ENCODE measurements around the gene C1orf116.
A peak's percentile ranks its signal among the peaks of the same experiment; 100 is the strongest.

C1orf116 gene

GRCh38 chr1:207032528-207033017 is at the start of gene C1orf116:
TSS of gene C1orf116 (minus strand) at chr1:207032756. CDS start at chr1:207027598, 5,158 bp downstream.
- DNase-seq = no peak

- no peak for DNase-seq
These were observed 49.2 kb upstream of the C1orf116 start for GRCh38 chr1:207081806-207082205.

GRCh38 chr1:207081088-207081487 is 48.5 kb upstream of the C1orf116 start:
- DNase-seq = no peak

- no peak for DNase-seq
These were observed 47.2 kb upstream of the C1orf116 start for GRCh38 chr1:207079706-207080241.

- no peak for DNase-seq
These were observed 46.1 kb upstream of the C1orf116 start for GRCh38 chr1:207078578-207079132.

GRCh38 chr1:207077470-207078377 is 45.2 kb upstream of the C1orf116 start:
- peak; percentile 69 for DNase-seq

GRCh38 chr1:207077012-207077411 is 44.5 kb upstream of the C1orf116 start:
- DNase-seq = no peak

GRCh38 chr1:207076181-207076955 is 43.8 kb upstream of the C1orf116 start:
- no peak for DNase-seq

- no peak for DNase-seq
These were observed 41.6 kb upstream of the C1orf116 start for GRCh38 chr1:207073906-207074820.

GRCh38 chr1:207072233-207072632 is 39.7 kb upstream of the C1orf116 start:
- no peak for DNase-seq

- DNase-seq = no peak
These were observed 38.9 kb upstream of the C1orf116 start for GRCh38 chr1:207071426-207071825.

GRCh38 chr1:207070811-207071210 is 38.3 kb upstream of the C1orf116 start:
- peak; percentile 41 for DNase-seq

- DNase-seq = no peak
These were observed 37.4 kb upstream of the C1orf116 start for GRCh38 chr1:207069858-207070506.

- no peak for DNase-seq
These were observed 36.5 kb upstream of the C1orf116 start for GRCh38 chr1:207069061-207069460.

- DNase-seq = no peak
These were observed 35.1 kb upstream of the C1orf116 start for GRCh38 chr1:207067665-207068064.

- DNase-seq = no peak
These were observed 34.6 kb upstream of the C1orf116 start for GRCh38 chr1:207067185-207067584.

- no peak for DNase-seq
These were observed 32.0 kb upstream of the C1orf116 start for GRCh38 chr1:207064561-207064960.

GRCh38 chr1:207063014-207063413 is 30.5 kb upstream of the C1orf116 start:
- no peak for DNase-seq

- DNase-seq = no peak
These were observed 29.5 kb upstream of the C1orf116 start for GRCh38 chr1:207062058-207062457.

GRCh38 chr1:207060596-207060995 is 28.0 kb upstream of the C1orf116 start:
- DNase-seq = no peak

- DNase-seq = no peak
These were observed 27.3 kb upstream of the C1orf116 start for GRCh38 chr1:207059881-207060280.

All from KG1 (cell line).